ENCODE data around the gene DDX27. TPM values are rescaled to one million over a fixed set of nuclear protein-coding genes. Genes with fewer than 3 reads are reported as not detected.

DDX27 gene
- total and polyA plus RNA-seq, 2 of the 13 experiments (the other 11 are each of a cell fraction or from before 2014, with no cell fraction given) = 42.6 to 72.8 TPM

GRCh38 chr20:49219091-49219923 lies at the start of gene DDX27 (continued):
- TF ChIP-seq ARNT (IDR thresholded peaks at IDR 0.05) (no peak), LBX2 (CRISPR knock-in tag; IDR thresholded peaks at IDR 0.05; ENCODE audit: borderline replicate concordance) (peak; percentile 84; the same call in 1 of the 2 replicates), MIXL1 (CRISPR knock-in tag; IDR thresholded peaks at IDR 0.05) (peak; percentile 93), ZNF382 (CRISPR knock-in tag; IDR thresholded peaks at IDR 0.05; ENCODE audit: borderline replicate concordance) (no peak), ZNF225 (CRISPR knock-in tag; IDR thresholded peaks at IDR 0.05) (peak; percentile 90), ZNF18 (CRISPR knock-in tag; IDR thresholded peaks at IDR 0.05; ENCODE audit: insufficient replicate concordance) (no peak), BRCA1 (CRISPR knock-in tag; IDR thresholded peaks at IDR 0.05) (peak; percentile 90; the same call in 1 of the 2 replicates), ZNF891 (CRISPR knock-in tag; IDR thresholded peaks at IDR 0.05) (no peak; the same call in 1 of the 2 replicates), ATF7 (IDR thresholded peaks at IDR 0.05) (peak; percentile 73), ATF7 (CRISPR knock-in tag; IDR thresholded peaks at IDR 0.05) (peak; percentile 44; the same call in 1 of the 2 replicates), CC2D1A (CRISPR knock-in tag; IDR thresholded peaks at IDR 0.05) (no peak), FOXA3 (CRISPR knock-in tag; IDR thresholded peaks at IDR 0.05) (peak; percentile 88), RORA (CRISPR knock-in tag; IDR thresholded peaks at IDR 0.05) (no peak), ZNF513 (CRISPR knock-in tag; conservative IDR thresholded peaks at IDR 0.05) (0 out of 2 replicates have a peak, but pooled peaks have one; percentile 66), CEBPG (CRISPR knock-in tag; IDR thresholded peaks at IDR 0.05) (peak; percentile 98), ZNF747 (CRISPR knock-in tag; IDR thresholded peaks at IDR 0.05; ENCODE audit: borderline replicate concordance) (peak; percentile 94; the same call in 1 of the 2 replicates), GFI1 (CRISPR knock-in tag; IDR thresholded peaks at IDR 0.05; ENCODE audit: borderline replicate concordance) (no peak; the same call in 1 of the 2 replicates), PRPF4 (IDR thresholded peaks at IDR 0.05; ENCODE audit: low read depth, low read length, poor library complexity, severe bottlenecking) (no peak), ZFP36L2 (CRISPR knock-in tag; IDR thresholded peaks at IDR 0.05) (peak; percentile 45; the same call in 1 of the 2 replicates), ZNF292 (CRISPR knock-in tag; IDR thresholded peaks at IDR 0.05; ENCODE audit: borderline replicate concordance, low read depth) (peak; percentile 86; the same call in 1 of the 2 replicates), SKI (IDR thresholded peaks at IDR 0.05; ENCODE audit: partially characterized antibody) (no peak), GATAD2A (CRISPR knock-in tag; IDR thresholded peaks at IDR 0.05) (peak; percentile 68), TBX2 (CRISPR knock-in tag; IDR thresholded peaks at IDR 0.05; ENCODE audit: borderline replicate concordance) (peak; percentile 92), FOXM1 (CRISPR knock-in tag; IDR thresholded peaks at IDR 0.05) (no peak), HES4 (CRISPR knock-in tag; IDR thresholded peaks at IDR 0.05; ENCODE audit: borderline replicate concordance) (no peak; the same call in 1 of the 2 replicates)
- TF ChIP-seq, protein P1, sequence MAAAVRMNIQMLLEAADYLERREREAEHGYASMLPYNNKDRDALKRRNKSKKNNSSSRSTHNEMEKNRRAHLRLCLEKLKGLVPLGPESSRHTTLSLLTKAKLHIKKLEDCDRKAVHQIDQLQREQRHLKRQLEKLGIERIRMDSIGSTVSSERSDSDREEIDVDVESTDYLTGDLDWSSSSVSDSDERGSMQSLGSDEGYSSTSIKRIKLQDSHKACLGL (CRISPR knock-in tag; IDR thresholded peaks at IDR 0.05) = peak; percentile 82; the same call in 1 of the 2 replicates
- TF ChIP-seq, protein P2, sequence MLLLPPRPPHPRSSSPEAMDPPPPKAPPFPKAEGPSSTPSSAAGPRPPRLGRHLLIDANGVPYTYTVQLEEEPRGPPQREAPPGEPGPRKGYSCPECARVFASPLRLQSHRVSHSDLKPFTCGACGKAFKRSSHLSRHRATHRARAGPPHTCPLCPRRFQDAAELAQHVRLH (CRISPR knock-in tag; IDR thresholded peaks at IDR 0.05; ENCODE audit: borderline replicate concordance, low read depth) = peak; percentile 75
